HepG2 (cell line): ENCODE results near the gene TCAP. TPM values are rescaled to one million over a fixed set of nuclear protein-coding genes. Genes with fewer than 3 reads are reported as not detected.

Experiments used
- SMAD1 ChIP-seq: sonication (generic); formaldehyde crosslinking; IDR thresholded peaks from 2 replicates; pipeline ENCODE4 v1.4.0; 2020; ENCODE audit warnings: missing genetic modification reagents, low read depth, mild to moderate bottlenecking, borderline replicate concordance
- polyA plus RNA-seq, 8 experiments: library from polyadenylated mRNA; depleted of rRNA in 3 of 8; stranded (reverse) in 7 of 8; unstranded in 1 of 8; fragments of >200 nt; fragmentation: Illumina TruSeq in 4 of 8; extraction: Trizol in 4 of 8; gene quantifications; 2 replicates each; pipeline versions ENCODE4 v1.2.1 to v1.2.3, GENCODE V29; 2011 to 2016; ENCODE audit warnings: low read depth in 4 of 8, missing spikeins in 1 of 8, mixed read lengths in 1 of 8; ENCODE audit not compliant: insufficient read depth in 1 of 8
- total RNA-seq, 5 experiments: library from RNA; depleted of rRNA; stranded (reverse); fragments of >200 nt; fragmentation: Illumina TruSeq; extraction: Trizol; gene quantifications; 2 replicates each; pipeline ENCODE4 v1.2.3, GENCODE V29; 2016; ENCODE audit warnings: low read depth in 1 of 5
- TF ChIP-seq, protein P1 (sequence below): sonication (generic); formaldehyde crosslinking; IDR thresholded peaks from 2 replicates; pipeline ENCODE4 v1.4.0; 2020; ENCODE audit warnings: mild to moderate bottlenecking, missing genetic modification reagents

Gene TCAP
- total and polyA plus RNA-seq, 2 of the 13 experiments (the other 11 are each of a cell fraction or from before 2014, with no cell fraction given), result 0.24 to 0.65 TPM

DNA sequence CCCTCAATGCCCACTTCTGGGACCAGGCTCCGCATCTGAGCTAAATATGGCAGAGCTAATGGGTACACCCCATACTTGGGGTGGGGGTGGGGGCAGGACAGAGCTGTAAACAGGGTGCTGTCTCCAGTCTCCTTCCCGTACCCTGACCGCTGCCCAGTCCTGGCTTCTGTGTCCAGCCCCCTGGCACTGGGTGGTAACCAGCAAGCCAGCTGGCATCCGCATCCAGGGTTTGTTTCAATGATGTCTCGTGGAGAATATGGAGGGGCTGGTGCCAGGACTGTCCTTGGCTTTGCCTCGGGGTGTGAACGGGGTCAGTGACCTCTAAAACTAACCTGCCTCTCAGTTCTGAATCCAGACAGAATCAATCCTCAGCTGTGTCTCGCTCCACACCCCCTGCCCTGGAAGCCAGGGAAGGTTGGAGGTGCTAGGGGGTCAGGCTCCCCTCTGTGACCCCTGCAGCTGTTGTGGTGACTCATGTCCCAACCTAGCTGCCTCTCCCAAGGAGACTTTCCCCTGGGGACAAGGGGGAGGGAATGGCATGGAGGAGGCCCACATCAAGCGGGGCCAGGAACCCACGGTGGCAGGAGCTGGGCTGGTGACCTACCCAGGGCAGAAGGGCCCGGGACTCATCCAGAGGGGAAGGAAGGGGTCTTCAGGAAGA is 1.6 kb downstream of the TCAP start (continued):
- TF ChIP-seq, protein P1, sequence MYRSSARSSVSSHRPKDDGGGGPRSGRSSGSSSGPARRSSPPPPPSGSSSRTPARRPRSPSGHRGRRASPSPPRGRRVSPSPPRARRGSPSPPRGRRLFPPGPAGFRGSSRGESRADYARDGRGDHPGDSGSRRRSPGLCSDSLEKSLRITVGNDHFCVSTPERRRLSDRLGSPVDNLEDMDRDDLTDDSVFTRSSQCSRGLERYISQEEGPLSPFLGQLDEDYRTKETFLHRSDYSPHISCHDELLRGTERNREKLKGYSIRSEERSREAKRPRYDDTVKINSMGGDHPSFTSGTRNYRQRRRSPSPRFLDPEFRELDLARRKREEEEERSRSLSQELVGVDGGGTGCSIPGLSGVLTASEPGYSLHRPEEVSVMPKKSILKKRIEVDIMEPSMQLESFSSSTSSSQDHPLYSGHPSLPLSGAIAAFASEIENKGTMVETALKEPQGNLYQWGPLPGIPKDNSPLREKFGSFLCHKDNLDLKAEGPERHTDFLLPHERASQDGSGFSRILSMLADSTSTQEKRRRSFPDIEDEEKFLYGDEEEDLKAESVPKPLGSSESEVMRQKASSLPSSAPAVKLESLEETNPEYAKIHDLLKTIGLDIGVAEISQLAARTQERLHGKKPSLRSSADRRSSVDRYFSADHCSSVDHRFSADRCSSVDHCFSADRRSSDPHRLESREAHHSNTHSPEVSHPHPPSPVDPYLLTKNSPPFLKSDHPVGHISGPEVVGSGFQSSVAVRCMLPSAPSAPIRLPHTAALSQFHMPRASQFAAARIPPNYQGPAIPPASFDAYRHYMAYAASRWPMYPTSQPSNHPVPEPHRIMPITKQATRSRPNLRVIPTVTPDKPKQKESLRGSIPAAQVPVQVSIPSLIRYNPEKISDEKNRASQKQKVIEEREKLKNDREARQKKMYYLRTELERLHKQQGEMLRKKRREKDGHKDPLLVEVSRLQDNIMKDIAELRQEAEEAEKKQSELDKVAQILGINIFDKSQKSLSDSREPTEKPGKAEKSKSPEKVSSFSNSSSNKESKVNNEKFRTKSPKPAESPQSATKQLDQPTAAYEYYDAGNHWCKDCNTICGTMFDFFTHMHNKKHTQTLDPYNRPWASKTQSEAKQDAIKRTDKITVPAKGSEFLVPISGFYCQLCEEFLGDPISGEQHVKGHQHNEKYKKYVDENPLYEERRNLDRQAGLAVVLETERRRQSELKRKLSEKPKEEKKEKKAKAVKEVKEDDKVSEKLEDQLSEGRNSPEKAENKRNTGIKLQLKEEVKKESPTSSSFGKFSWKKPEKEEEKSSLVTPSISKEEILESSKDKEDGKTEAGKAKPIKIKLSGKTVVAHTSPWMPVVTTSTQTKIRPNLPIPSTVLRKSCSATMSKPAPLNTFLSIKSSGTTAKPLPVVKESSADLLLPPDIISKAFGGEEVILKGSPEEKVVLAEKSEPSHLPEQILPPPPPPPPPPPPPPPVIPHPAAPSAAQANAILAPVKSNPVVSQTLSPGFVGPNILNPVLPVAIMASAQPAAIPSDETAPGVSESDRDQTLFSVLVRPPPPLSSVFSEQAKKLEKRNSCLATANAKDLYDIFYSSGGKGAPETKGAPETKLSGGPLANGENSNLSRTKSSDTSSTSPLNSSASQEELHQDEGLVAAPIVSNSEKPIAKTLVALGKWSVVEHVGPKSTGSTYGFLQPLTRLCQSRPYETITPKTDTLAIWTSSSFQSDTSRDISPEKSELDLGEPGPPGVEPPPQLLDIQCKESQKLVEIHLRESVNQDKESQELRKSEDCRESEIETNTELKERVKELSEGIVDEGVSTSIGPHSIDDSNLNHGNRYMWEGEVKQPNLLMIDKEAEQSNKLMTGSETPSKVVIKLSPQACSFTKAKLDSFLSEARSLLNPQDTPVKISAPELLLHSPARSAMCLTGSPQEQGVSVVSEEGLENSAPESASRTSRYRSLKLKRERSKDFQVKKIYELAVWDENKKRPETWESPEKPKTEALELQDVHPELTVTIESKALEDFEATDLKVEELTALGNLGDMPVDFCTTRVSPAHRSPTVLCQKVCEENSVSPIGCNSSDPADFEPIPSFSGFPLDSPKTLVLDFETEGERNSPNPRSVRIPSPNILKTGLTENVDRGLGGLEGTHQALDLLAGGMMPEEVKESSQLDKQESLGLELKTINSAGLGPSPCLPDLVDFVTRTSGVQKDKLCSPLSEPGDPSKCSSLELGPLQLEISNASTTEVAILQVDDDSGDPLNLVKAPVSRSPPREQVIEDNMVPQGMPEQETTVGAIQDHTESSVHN (CRISPR knock-in tag), result no peak
- TF ChIP-seq SMAD1 (CRISPR knock-in tag), result no peak
- TF ChIP-seq, all 625 proteins: peak for 7
